ENCODE results near the gene KIF5C.

- TF ChIP-seq CTCF (IDR thresholded peaks at IDR 0.05) (no peak), EZH2phosphoT487 (IDR thresholded peaks at IDR 0.05) (no peak)
Measured at GRCh38 chr2:148988337-148988736, 113.3 kb downstream of the KIF5C start.
